GM18511 (cell line): ENCODE measurements around the gene CHPF2.

Experiments used
- ATAC-seq: cut with Tn5 transposase; IDR thresholded peaks from one replicate; pipeline ENCODE4 v1.9.1; 2021; ENCODE audit warnings: mild to moderate bottlenecking, moderate library complexity; ENCODE audit not compliant: unreplicated experiment

CHPF2 gene

GRCh38 chr7:151231080-151231479 lies 1.2 kb upstream of the CHPF2 start:
- no peak for ATAC-seq

- ATAC-seq = peak; percentile 52
Measured at GRCh38 chr7:151232917-151233701, 826 bp downstream of the CHPF2 start.

GRCh38 chr7:151233804-151234203 lies 1.5 kb downstream of the CHPF2 start:
- ATAC-seq = no peak

DNA sequence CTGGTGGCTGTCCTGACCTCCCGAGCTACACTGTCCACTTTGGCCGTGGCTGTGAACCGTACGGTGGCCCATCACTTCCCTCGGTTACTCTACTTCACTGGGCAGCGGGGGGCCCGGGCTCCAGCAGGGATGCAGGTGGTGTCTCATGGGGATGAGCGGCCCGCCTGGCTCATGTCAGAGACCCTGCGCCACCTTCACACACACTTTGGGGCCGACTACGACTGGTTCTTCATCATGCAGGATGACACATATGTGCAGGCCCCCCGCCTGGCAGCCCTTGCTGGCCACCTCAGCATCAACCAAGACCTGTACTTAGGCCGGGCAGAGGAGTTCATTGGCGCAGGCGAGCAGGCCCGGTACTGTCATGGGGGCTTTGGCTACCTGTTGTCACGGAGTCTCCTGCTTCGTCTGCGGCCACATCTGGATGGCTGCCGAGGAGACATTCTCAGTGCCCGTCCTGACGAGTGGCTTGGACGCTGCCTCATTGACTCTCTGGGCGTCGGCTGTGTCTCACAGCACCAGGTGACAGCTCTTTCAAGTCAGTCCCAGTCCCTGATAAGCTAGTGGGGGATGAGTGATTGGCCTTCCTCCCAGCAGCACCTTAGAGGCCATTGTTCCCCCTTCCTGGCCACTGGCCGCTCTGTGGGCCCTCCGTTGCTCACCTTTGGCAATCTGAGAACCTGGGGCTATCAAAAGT lies 3.0 kb downstream of the CHPF2 start:
- no peak for ATAC-seq

GRCh38 chr7:151236406-151236805 lies 4.1 kb downstream of the CHPF2 start:
- no peak for ATAC-seq

DNA sequence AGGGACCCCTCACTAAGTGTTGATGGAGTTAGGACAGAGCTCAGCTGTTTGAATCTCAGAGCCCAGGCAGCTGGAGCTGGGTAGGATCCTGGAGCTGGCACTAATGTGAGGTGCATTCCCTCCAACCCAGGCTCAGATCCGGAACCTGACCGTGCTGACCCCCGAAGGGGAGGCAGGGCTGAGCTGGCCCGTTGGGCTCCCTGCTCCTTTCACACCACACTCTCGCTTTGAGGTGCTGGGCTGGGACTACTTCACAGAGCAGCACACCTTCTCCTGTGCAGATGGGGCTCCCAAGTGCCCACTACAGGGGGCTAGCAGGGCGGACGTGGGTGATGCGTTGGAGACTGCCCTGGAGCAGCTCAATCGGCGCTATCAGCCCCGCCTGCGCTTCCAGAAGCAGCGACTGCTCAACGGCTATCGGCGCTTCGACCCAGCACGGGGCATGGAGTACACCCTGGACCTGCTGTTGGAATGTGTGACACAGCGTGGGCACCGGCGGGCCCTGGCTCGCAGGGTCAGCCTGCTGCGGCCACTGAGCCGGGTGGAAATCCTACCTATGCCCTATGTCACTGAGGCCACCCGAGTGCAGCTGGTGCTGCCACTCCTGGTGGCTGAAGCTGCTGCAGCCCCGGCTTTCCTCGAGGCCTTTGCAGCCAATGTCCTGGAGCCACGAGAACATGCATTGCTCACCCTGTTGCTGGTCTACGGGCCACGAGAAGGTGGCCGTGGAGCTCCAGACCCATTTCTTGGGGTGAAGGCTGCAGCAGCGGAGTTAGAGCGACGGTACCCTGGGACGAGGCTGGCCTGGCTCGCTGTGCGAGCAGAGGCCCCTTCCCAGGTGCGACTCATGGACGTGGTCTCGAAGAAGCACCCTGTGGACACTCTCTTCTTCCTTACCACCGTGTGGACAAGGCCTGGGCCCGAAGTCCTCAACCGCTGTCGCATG lies 5.2 kb downstream of the CHPF2 start:
- no peak for ATAC-seq

DNA sequence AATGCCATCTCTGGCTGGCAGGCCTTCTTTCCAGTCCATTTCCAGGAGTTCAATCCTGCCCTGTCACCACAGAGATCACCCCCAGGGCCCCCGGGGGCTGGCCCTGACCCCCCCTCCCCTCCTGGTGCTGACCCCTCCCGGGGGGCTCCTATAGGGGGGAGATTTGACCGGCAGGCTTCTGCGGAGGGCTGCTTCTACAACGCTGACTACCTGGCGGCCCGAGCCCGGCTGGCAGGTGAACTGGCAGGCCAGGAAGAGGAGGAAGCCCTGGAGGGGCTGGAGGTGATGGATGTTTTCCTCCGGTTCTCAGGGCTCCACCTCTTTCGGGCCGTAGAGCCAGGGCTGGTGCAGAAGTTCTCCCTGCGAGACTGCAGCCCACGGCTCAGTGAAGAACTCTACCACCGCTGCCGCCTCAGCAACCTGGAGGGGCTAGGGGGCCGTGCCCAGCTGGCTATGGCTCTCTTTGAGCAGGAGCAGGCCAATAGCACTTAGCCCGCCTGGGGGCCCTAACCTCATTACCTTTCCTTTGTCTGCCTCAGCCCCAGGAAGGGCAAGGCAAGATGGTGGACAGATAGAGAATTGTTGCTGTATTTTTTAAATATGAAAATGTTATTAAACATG lies 6.0 kb downstream of the CHPF2 start:
- ATAC-seq = no peak

DNA sequence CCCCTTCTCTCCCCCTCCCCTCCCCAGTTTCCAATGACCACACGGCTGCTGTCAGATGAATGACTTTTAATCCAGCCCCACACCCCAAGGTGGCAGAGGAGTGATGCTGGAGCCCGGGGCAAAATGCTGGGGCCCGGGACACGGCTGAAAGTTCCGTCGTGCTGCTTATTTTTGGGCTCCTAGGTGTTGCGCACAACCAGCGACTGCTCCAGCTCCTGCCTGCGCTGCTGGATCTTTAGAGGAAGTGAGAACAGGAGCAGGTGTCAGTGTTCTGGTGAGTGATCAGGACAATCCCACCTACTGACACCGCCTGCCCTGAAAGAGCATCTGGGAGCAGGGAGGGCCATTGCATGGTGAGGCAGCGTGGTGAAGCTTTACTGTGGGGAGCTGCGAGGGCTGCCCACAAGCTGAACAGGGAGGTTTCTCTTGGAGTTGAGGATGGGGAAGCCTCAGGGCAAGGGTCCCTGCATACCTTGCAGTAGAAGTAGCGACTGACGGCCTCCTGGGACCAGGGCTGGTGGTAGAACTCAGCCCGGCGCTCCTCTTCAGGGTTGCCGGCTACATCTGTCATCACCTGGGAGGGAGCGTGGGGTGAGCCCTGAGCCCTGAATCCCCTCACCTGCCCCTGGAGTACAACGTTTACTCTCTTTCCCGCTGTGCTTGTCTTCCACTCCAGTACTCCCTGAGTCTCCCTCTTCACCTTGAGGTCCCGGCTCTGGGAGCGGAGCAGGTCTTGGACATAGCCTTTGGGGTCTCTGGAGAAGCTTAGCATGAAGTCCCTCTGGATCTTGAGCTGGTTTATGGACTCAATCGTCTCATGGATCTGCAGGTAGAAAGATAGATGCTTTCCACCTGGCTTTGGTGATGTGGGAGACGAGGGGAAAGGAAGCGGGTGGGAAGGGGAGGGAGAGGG lies 6.9 kb downstream of the CHPF2 start:
- ATAC-seq = no peak

DNA sequence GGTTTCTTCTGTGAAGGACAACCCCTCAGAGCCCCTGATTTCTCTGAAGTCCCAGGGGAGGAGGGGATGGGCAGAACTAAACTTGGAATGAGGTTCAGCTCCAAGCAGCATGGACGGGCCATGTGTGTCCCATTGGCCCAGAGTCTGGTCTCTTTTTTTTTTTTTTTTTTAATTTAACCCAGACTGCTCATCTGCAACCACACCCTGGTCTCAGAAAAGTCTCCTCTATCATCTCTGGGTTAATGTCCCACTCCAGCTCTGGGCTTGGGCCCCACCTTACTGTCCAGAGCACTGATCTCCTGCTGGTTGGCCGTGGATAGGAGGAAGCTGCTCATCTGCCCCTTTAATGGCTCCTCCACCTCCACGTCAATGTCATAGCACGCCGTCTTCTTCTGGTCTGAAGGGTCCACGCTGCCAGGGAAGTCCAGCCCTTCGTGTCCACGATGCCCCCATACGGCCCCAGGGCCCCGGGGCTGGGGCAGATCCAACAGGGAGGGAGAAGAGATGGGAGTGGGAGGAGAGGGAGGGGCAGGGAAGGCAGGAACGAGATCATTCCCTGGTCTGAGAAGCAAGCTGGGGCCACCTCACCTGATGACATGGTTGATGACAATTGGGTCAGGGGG lies 7.7 kb downstream of the CHPF2 start:
- ATAC-seq = no peak

DNA sequence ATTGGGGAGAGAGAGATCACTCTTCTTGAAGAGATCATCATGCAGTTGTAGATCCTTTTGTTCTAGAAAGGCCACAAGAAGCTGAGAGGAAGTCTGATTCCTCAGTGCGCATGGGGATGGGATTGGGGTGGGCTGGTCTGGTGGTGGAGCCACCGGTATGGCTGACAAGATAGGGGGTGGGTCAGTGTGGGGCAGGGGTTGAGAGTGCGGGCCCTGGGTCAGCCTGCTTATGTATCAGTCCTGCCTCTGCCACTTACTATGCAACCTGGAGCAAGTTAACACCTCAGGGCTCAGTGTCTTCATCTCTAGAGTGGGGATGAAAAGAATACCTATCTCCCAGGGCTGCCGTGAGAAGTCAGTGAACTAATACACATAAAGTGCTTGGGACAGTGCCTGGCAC lies 8.3 kb downstream of the CHPF2 start:
- no peak for ATAC-seq

- ATAC-seq = no peak
Measured at GRCh38 chr7:151240942-151241754, 8.9 kb downstream of the CHPF2 start.

DNA sequence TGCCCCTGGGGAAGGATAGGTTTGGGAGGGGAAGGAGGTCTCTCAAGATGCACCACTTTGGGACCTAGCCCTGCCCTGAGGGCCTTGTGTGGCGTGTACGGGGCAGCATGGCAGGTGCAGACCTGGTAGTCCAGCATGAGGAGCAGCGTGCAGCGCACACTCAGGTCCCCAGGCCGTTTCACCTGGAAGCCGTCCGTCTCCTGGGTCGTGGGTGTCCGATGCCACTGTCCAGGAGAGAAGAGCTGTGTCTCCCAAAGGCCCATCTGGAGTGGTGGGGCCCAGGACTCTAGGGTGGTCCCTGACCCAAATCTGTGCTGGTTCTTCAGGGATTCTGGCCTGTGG lies 9.4 kb downstream of the CHPF2 start:
- ATAC-seq = no peak

DNA sequence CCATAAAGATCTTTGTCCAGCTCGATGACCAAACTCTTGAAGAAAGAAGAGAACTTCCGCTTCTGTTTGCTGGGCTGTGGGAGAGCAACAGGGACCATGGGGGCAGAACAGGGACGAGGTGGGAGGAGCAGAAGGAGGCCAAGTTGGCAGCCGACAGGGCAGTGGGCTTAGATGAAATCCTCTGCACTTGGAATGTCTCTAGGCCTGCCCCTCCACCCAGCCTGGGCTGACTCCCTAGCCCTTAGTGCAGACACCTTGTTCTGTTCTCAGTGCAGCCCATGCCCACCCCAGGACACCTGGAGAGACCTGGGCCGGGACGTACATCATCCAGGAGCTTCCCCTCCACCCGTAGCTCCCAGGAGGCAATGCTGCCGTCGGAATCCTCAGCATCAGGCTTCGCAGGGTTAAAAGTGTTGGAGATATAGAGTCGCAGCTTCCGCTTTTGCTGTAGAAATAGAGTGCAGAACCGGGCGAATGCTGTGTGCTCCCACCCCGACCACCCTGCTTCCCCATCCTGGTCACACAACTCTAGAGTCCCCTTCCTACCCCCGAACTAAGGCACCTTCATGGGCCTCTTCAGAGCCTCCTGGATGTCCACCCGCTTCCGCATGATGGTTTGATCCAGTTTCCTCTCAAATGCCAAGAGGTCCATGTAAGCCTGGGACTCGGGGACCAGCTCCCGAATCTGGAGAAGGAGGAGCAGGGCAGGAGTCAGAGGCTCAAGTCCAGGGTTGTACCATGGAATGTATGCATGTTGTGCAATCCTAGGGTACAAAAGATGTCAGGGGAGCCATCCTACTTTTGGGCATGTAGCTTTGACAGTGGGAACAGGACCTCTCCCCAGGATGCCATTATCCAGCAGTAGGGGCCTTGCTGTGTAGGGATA lies 10.1 kb downstream of the CHPF2 start:
- ATAC-seq = no peak

- no peak for ATAC-seq
Measured at GRCh38 chr7:151243045-151243349, 10.7 kb downstream of the CHPF2 start.

- peak; percentile 49 for ATAC-seq
Measured at GRCh38 chr7:151243408-151244195, 11.3 kb downstream of the CHPF2 start.

- no peak for ATAC-seq
Measured at GRCh38 chr7:151244196-151244840, 12.0 kb downstream of the CHPF2 start.
